ENCODE measurements around the gene PARS2.

Gene PARS2

DNA sequence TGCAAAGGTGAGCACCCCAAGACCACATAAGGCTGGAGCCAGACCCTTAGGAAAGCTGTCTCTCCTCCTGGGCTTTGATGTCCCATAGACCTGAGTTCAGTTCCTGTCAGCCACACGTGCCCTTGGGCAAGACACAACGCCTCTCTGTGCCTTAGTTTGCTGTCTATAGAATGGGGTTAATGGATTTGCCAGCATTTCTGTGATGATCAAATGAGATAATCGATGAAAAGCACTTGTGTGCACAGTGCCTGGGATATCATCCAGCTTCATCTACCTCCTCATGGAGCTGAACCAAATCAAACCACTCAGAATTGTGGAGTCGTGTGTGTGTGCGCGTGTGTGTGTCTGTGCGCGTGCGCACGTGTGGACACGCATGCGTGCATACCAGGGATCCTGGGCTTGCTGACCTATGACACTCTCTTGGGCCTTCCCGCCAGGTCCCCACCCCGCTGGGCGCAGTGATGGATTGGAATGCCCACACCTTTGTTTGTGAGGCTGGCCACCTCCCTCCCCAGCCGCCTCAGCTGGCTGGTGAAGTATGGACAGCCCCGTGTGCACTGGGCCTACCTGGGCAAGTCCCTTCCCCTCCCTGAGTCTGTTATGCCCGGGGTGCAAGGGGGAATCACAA, 31.6 kb upstream of the PARS2 start:
- TF ChIP-seq, protein P1, sequence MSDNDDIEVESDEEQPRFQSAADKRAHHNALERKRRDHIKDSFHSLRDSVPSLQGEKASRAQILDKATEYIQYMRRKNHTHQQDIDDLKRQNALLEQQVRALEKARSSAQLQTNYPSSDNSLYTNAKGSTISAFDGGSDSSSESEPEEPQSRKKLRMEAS (IDR thresholded peaks at IDR 0.05; ENCODE audit: low read depth, low read length), result no peak
- no peak for TF ChIP-seq MYC (IDR thresholded peaks at IDR 0.05; ENCODE audit: low read depth, low read length)
- TF ChIP-seq, protein P2, sequence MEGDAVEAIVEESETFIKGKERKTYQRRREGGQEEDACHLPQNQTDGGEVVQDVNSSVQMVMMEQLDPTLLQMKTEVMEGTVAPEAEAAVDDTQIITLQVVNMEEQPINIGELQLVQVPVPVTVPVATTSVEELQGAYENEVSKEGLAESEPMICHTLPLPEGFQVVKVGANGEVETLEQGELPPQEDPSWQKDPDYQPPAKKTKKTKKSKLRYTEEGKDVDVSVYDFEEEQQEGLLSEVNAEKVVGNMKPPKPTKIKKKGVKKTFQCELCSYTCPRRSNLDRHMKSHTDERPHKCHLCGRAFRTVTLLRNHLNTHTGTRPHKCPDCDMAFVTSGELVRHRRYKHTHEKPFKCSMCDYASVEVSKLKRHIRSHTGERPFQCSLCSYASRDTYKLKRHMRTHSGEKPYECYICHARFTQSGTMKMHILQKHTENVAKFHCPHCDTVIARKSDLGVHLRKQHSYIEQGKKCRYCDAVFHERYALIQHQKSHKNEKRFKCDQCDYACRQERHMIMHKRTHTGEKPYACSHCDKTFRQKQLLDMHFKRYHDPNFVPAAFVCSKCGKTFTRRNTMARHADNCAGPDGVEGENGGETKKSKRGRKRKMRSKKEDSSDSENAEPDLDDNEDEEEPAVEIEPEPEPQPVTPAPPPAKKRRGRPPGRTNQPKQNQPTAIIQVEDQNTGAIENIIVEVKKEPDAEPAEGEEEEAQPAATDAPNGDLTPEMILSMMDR (IDR thresholded peaks at IDR 0.05; ENCODE audit: low read depth, low read length), result no peak
- no peak for TF ChIP-seq POLR2A (IDR thresholded peaks at IDR 0.05; ENCODE audit: extremely low read depth, insufficient read length)
- no peak overlapping the region for H3K4me3 ChIP-seq (ENCODE audit: low read depth, low read length)
- DNase-seq (ENCODE audit: low read depth), result no peak

DNA sequence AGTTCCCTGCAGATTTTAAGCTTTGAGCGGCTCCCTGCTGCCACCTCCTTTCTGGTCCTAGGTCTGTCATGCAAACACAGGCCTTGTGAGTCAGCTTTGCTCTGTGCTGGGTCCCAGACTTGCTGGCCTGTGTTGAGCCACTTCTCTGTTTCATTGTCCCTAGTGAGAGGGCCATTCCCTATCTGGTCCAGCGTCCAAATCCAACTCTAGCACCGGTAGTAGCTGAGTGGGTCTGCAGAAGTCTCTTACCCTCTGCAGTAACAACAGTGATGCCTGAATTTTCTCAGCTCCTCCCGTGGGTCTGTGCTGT, 31.0 kb upstream of the PARS2 start:
- TF ChIP-seq POLR2A (IDR thresholded peaks at IDR 0.05; ENCODE audit: extremely low read depth, insufficient read length), result no peak
- TF ChIP-seq, protein P1 (IDR thresholded peaks at IDR 0.05; ENCODE audit: low read depth, low read length), result no peak
- TF ChIP-seq, protein P2 (IDR thresholded peaks at IDR 0.05; ENCODE audit: low read depth, low read length), result no peak
- no peak for TF ChIP-seq MYC (IDR thresholded peaks at IDR 0.05; ENCODE audit: low read depth, low read length)
- H3K4me3 ChIP-seq (ENCODE audit: low read depth, low read length), result no peak overlapping the region
- DNase-seq (ENCODE audit: low read depth), result no peak

DNA sequence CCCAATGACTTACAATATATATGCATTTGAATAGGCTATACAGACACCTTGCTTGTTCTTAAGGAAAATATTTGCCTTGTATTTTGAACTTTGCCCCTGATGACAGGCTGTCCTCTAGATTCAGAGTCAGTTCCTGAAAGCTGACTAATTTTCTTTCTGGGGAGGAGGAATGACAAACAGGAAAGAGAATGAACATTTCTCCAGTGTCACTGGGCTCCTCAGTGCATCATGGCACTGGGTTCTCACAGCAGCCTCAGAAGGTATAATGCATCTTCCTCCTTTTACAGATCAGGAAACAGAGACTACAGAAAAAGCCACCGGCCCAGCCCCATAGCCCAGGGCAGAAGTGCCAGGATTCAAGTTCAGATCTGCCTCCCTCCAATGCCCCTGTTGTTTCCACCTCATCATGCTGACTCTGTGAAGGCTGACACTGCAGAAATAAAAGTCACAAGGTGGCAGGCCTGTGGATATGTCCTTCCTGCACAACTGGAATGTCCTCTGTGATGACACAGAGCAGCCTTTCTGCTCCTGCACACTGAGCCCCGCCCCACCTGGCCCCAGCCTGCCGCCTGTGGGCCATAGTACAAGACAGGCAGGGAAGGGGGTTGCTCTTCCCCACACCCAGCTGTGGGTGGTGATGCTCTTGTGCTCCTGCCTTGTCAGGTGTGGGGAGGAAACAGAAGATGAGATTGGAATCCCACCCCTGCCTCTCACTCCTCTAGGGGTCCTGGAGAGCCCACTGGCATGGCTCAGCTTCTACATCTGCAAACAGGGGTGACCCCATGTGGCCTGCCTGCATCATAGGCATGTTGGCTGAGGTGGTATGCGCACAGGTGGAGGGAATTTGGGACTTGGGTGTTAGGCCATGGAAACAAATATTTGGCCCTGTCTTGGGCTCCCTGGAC, 30.4 kb upstream of the PARS2 start:
- no peak overlapping the region for H3K4me3 ChIP-seq (ENCODE audit: low read depth, low read length)
- TF ChIP-seq, protein P1 (IDR thresholded peaks at IDR 0.05; ENCODE audit: low read depth, low read length), result no peak
- no peak for TF ChIP-seq MYC (IDR thresholded peaks at IDR 0.05; ENCODE audit: low read depth, low read length)
- TF ChIP-seq, protein P2 (IDR thresholded peaks at IDR 0.05; ENCODE audit: low read depth, low read length), result no peak
- no peak for TF ChIP-seq POLR2A (IDR thresholded peaks at IDR 0.05; ENCODE audit: extremely low read depth, insufficient read length)
- no peak for DNase-seq (ENCODE audit: low read depth)

DNA sequence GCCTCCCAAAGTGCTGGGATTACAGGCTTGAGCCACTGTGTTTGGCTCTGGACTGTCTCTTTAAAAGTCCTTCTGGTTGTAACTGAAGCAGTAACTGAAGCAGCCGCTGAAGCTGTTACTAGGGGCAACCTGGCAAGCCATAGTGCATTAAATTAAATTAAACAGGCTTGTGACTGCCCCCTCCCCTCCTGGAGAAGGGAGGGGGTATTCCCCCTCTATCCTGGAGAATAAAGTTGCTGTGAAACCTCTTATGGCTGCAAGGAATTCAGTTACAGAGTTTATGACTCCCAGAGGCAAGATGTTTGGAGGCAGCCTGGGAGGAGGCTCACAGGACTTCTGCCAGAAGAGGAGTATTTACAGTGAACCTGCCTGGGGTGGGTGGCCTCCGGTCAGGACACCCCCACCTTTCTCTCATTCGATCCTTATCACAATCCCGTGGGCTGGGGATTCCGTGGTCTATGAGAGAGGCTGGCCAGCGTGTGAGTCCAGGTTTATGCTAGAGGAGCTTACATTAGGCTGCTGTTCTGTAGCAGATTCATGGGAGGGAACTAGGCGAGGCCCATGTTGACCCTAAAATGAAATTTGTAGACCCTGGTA, 28.5 kb upstream of the PARS2 start:
- H3K4me3 ChIP-seq (ENCODE audit: low read depth, low read length), result no peak overlapping the region
- TF ChIP-seq POLR2A (IDR thresholded peaks at IDR 0.05; ENCODE audit: extremely low read depth, insufficient read length) (no peak), MYC (IDR thresholded peaks at IDR 0.05; ENCODE audit: low read depth, low read length) (no peak)
- TF ChIP-seq, protein P2 (IDR thresholded peaks at IDR 0.05; ENCODE audit: low read depth, low read length), result no peak
- TF ChIP-seq, protein P1 (IDR thresholded peaks at IDR 0.05; ENCODE audit: low read depth, low read length), result no peak
- no peak for DNase-seq (ENCODE audit: low read depth)

DNA sequence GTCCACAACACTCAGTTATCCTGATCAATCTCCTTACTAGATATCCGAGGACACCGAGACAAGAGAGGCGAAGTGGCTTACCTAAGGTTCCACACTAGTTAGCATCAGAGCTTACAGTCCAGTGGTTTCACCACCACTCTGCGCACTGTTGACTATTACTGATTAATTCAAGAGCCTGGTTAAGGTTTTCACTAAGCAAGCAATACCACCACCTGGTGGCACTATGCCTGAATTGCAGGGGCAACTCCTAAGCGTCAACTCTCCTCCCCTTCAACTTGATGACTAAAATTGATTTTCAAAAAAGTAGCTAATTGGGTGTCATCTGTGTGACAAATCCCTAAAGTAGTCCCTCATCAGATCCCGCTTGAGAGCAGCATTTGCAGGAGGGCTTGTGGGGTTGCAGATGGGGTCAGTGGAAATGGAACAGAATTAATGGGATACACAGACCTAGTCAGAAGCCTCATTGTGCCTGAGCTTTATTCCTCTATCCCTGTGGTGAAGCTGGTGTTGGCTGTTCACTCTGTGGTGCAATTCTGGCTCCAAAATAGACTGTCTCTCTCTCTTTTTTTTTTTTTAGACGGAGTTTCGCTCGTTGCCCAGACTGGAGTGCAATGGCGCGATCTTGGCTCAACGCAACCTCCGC, 27.7 kb upstream of the PARS2 start:
- peak; percentile 74 for DNase-seq (ENCODE audit: low read depth)

More for the DNA sequence above, 27.7 kb upstream of the PARS2 start:
- TF ChIP-seq, protein P1 (IDR thresholded peaks at IDR 0.05; ENCODE audit: low read depth, low read length), result no peak
- no peak for TF ChIP-seq POLR2A (IDR thresholded peaks at IDR 0.05; ENCODE audit: extremely low read depth, insufficient read length)
- TF ChIP-seq, protein P2 (IDR thresholded peaks at IDR 0.05; ENCODE audit: low read depth, low read length), result peak; percentile 93
- H3K4me3 ChIP-seq (ENCODE audit: low read depth, low read length), result no peak overlapping the region
